ENCODE results near the gene HIRA. TPM values are rescaled to one million over a fixed set of nuclear protein-coding genes. Genes with fewer than 3 reads are reported as not detected.
"Not testable (repeated sequence)": the region's sequence is repeated elsewhere in the genome, so short reads cannot be mapped to it uniquely, and the experiment has no call there.

The HIRA gene
- total RNA-seq, 1 donor from 2014 or later: 23.3 TPM

DNA sequence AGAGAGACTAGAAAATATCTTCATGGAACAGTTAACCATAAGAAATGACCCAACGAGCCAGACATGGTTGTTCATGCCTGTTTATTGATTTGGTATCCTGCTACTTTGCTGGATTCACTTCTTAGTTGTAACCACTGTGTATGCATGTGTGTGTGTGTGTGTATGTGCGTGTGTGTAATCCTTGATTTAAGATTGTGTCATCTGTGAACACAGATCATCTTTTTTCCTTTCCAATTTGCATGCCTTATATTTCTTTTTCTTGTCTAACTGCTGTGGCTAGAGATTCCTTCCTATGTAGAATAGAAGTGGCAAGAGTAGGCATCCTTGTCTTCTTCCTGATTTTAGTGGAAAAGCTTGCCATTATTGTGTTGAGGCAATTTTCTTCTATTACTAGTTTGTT lies 123.7 kb downstream of the HIRA start:
- H3K9me3 ChIP-seq: no peaks in the 10 kb centered on the region
- H3K27ac ChIP-seq: no peak overlapping the region
- intact Hi-C loops (cut with DNase I): no loop called here
- no peak for DNase-seq
- ATAC-seq: no peak
- no peaks in the 10 kb centered on the region for H3K27me3 ChIP-seq
- no peak overlapping the region for H3K4me3 ChIP-seq
- no peaks in the 10 kb centered on the region for H3K36me3 ChIP-seq
- TF ChIP-seq, protein P1, sequence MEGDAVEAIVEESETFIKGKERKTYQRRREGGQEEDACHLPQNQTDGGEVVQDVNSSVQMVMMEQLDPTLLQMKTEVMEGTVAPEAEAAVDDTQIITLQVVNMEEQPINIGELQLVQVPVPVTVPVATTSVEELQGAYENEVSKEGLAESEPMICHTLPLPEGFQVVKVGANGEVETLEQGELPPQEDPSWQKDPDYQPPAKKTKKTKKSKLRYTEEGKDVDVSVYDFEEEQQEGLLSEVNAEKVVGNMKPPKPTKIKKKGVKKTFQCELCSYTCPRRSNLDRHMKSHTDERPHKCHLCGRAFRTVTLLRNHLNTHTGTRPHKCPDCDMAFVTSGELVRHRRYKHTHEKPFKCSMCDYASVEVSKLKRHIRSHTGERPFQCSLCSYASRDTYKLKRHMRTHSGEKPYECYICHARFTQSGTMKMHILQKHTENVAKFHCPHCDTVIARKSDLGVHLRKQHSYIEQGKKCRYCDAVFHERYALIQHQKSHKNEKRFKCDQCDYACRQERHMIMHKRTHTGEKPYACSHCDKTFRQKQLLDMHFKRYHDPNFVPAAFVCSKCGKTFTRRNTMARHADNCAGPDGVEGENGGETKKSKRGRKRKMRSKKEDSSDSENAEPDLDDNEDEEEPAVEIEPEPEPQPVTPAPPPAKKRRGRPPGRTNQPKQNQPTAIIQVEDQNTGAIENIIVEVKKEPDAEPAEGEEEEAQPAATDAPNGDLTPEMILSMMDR (IDR thresholded peaks at IDR 0.05): no peak
- H3K4me1 ChIP-seq: no peaks in the 10 kb centered on the region

DNA sequence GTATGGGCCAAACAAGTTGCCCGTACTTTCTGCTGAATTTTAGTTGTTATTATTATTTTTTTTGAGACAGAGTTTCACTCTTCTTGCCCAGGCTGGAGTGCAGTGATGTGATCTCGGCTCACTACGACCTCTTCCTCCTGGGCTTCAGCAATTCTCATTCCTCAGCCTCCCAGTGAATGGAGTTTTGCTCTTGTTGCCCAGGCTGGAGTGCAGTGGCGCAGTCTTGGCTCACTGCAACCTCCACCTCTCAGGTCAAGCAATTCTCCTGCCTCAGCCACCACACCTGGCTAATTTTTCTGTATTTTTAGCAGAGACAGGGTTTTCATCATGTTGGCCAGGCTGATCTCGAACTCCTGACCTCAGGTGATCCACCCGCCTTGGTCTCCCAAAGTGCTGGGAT lies 125.0 kb downstream of the HIRA start:
- H3K4me1 ChIP-seq; H3K9me3 ChIP-seq; H3K27me3 ChIP-seq; H3K4me3 ChIP-seq; DNase-seq; H3K27ac ChIP-seq; ATAC-seq; H3K36me3 ChIP-seq; intact Hi-C loops (cut with DNase I): not testable (repeated sequence)

DNA sequence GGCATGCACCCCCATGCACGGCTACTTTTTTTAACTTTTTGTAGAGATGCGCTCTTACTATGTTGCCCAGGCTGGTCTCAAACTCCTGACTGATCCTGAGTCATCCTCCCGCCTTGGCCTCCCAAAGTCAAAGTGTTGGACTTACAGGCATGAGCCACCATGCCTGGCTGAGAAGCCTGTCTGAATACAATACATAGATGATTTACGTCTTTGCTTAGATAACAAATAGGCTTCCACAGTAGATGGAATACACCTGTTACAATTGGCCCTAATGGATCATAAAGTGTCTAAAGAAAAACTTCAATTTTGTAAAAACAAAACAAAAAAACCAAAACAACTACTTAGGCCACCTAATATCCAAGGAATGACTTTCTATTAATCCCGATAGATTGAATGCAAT lies 127.0 kb downstream of the HIRA start:
- DNase-seq (no peak), ATAC-seq (no peak)
- Histone ChIP-seq H3K4me1 (no peaks in the 10 kb centered on the region), H3K4me3 (no peak overlapping the region), H3K27me3 (no peaks in the 10 kb centered on the region), H3K36me3 (no peaks in the 10 kb centered on the region), H3K27ac (no peak overlapping the region), H3K9me3 (no peaks in the 10 kb centered on the region)
- TF ChIP-seq, protein P1 (IDR thresholded peaks at IDR 0.05): no peak
- intact Hi-C loops (cut with DNase I): no loop called here

DNA sequence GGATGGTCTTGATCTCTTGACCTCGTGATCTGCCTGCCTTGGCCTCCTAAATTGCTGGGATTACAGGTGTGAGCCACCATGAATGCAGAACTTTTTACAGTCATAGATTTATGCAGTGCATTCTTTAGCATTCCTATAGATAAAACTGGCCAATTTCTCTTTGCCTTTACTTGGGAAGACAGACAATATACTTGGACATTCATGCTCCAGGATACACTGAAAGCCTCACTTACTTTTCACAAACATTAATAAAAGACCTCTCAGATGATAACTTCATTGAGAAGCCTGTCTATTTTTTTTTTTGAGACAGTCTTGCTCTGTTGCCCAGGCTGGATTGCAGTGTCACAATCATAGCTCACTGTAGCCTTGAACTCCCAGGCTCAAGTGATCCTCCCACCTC lies 127.7 kb downstream of the HIRA start:
- Histone ChIP-seq H3K27me3 (no peaks in the 10 kb centered on the region), H3K4me3 (no peak overlapping the region), H3K27ac (no peak overlapping the region), H3K36me3 (no peaks in the 10 kb centered on the region), H3K9me3 (no peaks in the 10 kb centered on the region), H3K4me1 (no peaks in the 10 kb centered on the region)
- no peak for DNase-seq
- intact Hi-C loops (cut with DNase I): no loop called here
- TF ChIP-seq, protein P1 (IDR thresholded peaks at IDR 0.05): no peak
- ATAC-seq: no peak

DNA sequence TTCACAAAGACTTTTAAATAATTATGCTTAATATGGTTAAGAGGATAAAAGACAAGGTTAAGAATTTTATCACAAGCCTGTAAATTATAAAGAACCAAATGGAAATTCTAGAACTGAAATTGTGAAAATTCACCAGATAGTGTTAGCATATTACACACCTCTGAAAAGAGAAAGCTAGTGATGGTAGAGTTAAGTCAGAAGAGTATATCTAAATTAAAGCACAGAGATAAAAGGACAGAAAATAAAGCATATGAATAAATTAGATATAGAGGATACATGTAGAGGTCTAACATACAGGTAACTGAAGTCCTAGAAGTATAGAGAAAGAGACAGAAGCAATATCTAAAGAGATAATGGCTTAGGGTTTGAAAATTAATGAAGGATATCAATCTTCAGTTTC lies 135.8 kb downstream of the HIRA start:
- intact Hi-C loops (cut with DNase I): no loop called here
- Histone ChIP-seq H3K4me1 (peaks cover 10% of the 10 kb centered on the region), H3K27me3 (no peaks in the 10 kb centered on the region), H3K9me3 (no peaks in the 10 kb centered on the region), H3K36me3 (no peaks in the 10 kb centered on the region), H3K4me3 (no peak overlapping the region), H3K27ac (no peak overlapping the region)
- DNase-seq: no peak
- no peak for ATAC-seq
- TF ChIP-seq, protein P1 (IDR thresholded peaks at IDR 0.05): no peak

DNA sequence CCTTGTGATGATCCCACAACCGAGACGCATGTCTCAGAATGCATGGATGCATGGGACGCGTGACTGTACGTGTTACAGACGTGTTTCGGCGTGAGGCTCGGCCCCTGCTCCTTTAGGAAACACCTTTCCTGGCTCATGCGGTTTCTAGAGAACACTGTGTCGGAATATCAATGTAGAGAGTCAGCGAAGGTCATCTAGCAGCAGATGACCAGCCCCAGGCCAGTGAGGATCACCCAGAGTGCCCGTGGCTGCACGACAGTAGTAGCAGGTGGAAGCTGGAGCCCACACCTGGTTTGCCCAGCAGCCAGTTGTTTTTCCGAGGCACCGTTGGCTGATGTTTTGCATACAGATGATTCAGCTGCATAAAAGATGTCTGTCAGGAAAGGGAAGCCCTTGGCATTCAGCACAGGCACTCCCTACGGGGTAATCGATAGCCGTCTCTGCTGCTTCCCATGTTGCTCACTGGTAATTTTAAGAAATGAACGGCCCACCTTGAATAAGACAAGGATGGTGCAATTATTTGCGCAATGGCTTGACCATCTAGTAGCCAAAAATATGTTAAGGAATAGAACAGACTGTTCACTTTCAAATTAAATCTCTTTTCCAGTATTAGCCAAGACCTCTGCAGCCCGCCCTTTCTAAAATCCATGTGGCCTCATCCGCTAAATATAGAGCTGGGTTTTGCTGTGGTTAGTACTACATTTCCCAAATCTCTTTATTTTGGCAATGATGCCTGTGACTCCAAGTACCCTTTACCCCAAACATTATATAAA lies 138.9 kb downstream of the HIRA start:
- H3K27me3 ChIP-seq: no peaks in the 10 kb centered on the region
- H3K4me3 ChIP-seq: peak overlapping the region; percentile 66
- intact Hi-C loops (cut with DNase I): no loop called here
- H3K27ac ChIP-seq: peak overlapping the region; percentile 69
- ATAC-seq (no peak), DNase-seq (no peak)
- H3K4me1 ChIP-seq: peaks cover 14% of the 10 kb centered on the region
- H3K9me3 ChIP-seq: no peaks in the 10 kb centered on the region
- no peaks in the 10 kb centered on the region for H3K36me3 ChIP-seq
- TF ChIP-seq, protein P1 (IDR thresholded peaks at IDR 0.05): no peak
